ENCODE results near the gene USP46.

USP46 gene

DNA sequence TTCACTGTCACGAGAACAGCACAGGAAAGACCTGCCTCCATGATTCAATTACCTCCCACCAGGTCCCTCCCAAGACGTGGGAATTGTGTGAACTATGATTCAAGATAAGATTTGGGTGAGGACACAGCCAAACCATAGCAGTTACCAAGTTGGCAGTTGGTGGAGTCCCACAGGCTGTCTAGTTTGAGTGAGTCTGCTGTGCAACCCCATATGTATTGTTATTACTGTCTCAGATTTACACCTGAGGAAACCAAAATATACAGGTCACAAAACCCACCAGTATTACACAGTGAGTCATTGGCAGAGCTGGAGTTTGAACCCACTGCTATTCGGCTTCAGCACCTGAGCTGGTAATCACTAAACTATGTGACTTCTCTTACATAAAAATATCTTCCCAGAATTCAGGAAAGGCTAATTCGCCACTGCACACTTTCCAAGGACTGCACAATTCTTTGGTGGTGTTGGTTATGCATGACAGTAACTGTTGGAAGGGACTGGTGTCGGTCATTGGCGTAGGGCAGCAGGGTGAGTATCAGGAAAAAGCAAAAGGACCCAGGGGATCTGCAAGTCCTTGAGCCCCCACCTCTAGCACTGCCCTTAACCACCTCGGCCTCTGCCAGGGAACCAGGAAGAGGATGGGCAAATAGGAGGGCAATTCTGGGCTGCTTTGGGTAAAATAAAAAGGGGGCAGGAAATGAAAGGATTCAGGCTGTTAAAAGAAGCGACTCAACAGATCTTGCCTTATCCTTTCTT is 110.1 kb downstream of the USP46 start:
- no peak overlapping the region for H3K4me3 Mint-ChIP-seq
- H3K4me1 Mint-ChIP-seq: peaks cover 17% of the 10 kb centered on the region
- H3K27me3 Mint-ChIP-seq (ENCODE audit: low read depth, poor library complexity): peaks cover 5% of the 10 kb centered on the region
- no peaks in the 10 kb centered on the region for H3K36me3 Mint-ChIP-seq (ENCODE audit: low read depth)
- H3K27ac Mint-ChIP-seq: peak overlapping the region; percentile 28
- TF ChIP-seq, protein P1, sequence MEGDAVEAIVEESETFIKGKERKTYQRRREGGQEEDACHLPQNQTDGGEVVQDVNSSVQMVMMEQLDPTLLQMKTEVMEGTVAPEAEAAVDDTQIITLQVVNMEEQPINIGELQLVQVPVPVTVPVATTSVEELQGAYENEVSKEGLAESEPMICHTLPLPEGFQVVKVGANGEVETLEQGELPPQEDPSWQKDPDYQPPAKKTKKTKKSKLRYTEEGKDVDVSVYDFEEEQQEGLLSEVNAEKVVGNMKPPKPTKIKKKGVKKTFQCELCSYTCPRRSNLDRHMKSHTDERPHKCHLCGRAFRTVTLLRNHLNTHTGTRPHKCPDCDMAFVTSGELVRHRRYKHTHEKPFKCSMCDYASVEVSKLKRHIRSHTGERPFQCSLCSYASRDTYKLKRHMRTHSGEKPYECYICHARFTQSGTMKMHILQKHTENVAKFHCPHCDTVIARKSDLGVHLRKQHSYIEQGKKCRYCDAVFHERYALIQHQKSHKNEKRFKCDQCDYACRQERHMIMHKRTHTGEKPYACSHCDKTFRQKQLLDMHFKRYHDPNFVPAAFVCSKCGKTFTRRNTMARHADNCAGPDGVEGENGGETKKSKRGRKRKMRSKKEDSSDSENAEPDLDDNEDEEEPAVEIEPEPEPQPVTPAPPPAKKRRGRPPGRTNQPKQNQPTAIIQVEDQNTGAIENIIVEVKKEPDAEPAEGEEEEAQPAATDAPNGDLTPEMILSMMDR (IDR thresholded peaks at IDR 0.05): no peak
- peaks cover 7% of the 10 kb centered on the region for H3K9me3 Mint-ChIP-seq
- no peak for DNase-seq

DNA sequence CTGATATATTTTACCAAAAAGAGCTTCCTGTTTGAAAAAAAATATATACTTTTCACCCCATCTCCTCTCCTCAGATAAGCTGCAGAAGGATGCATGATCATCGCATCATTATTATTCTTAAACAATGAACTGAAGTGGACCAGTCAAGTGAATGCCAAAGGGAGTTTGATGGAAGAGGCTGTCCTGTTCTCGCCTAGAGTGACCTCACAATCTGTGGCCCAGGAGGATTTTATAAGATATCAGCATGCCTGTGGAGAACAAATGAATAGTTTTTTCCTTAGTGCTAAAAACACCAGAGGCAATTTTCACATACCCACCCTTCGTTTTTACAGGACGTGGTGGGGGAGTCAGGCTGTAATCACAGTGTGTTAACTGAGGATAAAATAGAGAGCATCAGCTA is 112.7 kb downstream of the USP46 start:
- Mint-ChIP-seq H3K9me3 (peaks cover 7% of the 10 kb centered on the region), H3K36me3 (ENCODE audit: low read depth) (no peaks in the 10 kb centered on the region), H3K27ac (no peak overlapping the region), H3K4me3 (no peak overlapping the region), H3K27me3 (ENCODE audit: low read depth, poor library complexity) (no peaks in the 10 kb centered on the region), H3K4me1 (peaks cover 17% of the 10 kb centered on the region)
- TF ChIP-seq, protein P1 (IDR thresholded peaks at IDR 0.05): no peak
- no peak for DNase-seq

DNA sequence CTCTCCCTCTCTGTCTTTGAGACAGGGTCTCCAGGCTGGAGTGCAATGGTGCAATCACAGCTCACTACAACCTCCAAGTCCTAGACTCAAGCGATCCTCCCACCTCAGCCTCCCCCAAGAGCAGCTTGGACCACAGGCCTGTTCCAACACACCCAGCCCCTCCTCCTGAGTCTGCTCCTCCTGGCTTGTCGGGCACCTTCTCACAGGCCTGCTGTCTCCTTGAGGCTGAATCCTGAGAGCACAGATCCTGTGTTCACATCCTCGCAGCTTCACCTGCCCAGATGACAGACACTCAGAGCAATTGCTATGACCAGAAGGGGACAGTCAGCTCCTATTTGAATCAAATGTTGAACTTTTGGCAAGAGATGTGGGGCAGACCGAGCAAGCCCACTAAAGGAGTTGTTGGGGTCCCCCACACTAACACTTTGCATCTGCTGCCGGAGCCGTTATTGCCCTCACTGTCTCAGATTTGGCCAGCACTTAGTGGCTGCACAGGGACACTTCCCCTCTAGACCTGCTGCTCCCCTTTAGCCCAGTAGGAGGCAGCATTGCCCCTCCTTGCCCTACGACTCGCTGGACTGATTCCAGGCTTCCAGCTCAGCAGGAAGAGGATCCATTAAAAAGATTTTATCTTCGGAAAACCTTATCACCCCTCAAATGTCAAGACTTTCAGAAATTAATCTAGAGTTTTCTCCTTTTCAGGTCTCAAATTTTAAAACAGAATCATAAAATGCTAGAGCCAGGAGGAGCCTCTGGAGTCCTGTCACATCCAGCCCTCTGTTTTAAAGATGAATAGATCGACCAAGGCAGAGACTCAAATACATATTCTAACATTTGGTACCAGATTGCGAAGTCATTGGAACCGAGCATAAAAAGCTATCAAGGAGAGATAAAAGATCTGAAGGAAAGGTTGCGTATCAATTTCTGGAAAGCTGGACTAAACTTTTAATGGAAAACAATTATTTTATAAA is 113.7 kb downstream of the USP46 start:
- Mint-ChIP-seq H3K27me3 (ENCODE audit: low read depth, poor library complexity) (no peaks in the 10 kb centered on the region), H3K36me3 (ENCODE audit: low read depth) (no peaks in the 10 kb centered on the region)

More for the DNA sequence above, 113.7 kb downstream of the USP46 start:
- DNase-seq: peak; percentile 81
- H3K4me3 Mint-ChIP-seq: no peak overlapping the region
- H3K4me1 Mint-ChIP-seq: peaks cover 17% of the 10 kb centered on the region
- TF ChIP-seq, protein P1 (IDR thresholded peaks at IDR 0.05): peak; percentile 90
- H3K9me3 Mint-ChIP-seq: peaks cover 7% of the 10 kb centered on the region
- no peak overlapping the region for H3K27ac Mint-ChIP-seq
